GM12872 (cell line): ENCODE measurements around the gene UBR3.

ENCODE experiments used
- TF ChIP-seq, protein P1 (sequence below): IDR thresholded peaks from 3 replicates; pipeline ENCODE4 v1.5.1; 2011; ENCODE audit warnings: low read depth, mild to moderate bottlenecking, low read length, moderate library complexity; ENCODE audit not compliant: insufficient read depth

UBR3 gene

DNA sequence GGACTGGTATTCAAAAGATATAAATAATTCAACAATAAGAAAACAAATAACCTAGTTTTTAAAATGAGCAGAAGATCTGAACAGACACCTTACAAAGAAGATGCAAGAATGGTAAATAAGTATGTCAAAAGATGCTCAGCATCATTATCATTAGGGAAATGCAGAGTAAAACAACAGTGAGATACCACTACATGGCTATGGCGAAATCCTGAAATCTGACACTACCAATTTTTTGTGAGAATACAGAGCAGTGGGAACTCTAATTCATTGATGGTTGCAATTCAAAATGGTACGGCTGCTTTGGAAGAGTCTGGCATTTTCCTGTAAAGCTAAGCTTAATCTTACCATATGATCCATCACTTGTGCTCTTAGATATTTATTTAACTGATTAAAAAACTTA is 151.8 kb downstream of the UBR3 start:
- TF ChIP-seq, protein P1, sequence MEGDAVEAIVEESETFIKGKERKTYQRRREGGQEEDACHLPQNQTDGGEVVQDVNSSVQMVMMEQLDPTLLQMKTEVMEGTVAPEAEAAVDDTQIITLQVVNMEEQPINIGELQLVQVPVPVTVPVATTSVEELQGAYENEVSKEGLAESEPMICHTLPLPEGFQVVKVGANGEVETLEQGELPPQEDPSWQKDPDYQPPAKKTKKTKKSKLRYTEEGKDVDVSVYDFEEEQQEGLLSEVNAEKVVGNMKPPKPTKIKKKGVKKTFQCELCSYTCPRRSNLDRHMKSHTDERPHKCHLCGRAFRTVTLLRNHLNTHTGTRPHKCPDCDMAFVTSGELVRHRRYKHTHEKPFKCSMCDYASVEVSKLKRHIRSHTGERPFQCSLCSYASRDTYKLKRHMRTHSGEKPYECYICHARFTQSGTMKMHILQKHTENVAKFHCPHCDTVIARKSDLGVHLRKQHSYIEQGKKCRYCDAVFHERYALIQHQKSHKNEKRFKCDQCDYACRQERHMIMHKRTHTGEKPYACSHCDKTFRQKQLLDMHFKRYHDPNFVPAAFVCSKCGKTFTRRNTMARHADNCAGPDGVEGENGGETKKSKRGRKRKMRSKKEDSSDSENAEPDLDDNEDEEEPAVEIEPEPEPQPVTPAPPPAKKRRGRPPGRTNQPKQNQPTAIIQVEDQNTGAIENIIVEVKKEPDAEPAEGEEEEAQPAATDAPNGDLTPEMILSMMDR = no peak

GRCh38 chr2:169980001-169980400 is 152.7 kb downstream of the UBR3 start:
- TF ChIP-seq, protein P1 = no peak

DNA sequence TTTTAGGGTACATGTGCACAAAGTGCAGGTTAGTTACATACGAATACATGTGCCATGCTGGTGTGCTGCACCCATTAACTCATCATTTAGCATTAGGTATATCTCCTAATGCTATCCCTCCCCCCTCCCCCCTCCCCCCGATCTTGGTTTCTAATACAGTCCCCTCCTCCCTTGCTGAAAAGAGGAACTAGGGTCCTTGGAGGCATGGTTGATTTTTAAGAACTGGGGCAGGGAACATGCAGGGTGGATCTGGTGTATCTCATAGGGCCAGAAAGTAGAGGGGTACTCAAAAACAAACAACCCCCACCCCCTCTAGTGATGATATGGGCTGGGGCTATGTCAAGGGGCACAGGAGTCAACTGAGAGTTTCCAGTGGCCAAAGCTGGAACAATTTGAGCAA is 153.4 kb downstream of the UBR3 start:
- TF ChIP-seq, protein P1 = 0 out of 3 replicates have a peak, but pooled peaks have one; percentile 3

DNA sequence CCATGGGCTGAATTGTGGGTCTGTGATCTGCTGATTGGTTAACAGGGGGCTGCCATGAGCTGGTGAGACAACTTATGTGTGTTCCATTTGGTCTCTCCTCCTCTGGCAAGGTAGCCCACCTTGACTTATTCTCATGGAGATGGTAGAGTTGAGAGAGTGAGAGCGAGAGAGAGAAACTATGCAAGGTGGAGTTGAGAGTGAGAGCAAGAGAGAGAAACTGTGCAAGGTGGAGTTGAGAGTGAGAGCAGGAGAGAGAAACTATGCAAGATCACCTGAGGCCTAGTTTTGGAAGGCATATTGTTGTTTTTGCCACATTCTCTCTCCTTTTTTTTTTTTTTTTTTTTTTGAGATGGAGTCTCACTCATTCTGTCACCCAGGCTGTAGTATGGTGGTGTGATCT is 155.7 kb downstream of the UBR3 start:
- TF ChIP-seq, protein P1 = no peak

GRCh38 chr2:169983506-169983905 is 156.3 kb downstream of the UBR3 start:
- TF ChIP-seq, protein P1 = no peak

DNA sequence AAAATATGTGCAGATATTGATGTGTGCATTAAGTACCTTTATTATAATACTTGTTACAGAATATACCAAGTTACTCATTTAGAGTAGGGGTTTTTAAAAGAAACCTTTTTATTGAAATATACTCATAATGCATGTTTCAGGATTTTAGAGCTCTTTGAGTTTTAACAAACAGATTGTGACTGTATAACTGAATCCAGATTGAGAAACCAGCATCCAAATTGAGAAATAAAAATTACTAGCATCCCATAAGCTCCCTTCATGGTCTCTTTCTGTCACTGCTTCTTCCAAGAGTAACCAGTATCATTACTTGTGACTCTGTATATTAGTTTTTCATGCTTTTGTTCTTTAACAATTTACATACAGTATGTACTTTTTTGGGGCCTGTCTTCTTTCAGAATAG is 156.9 kb downstream of the UBR3 start:
- TF ChIP-seq, protein P1 = no peak

GRCh38 chr2:169994752-169995151 is 167.5 kb downstream of the UBR3 start:
- TF ChIP-seq, protein P1 = no peak
